Sigmoid colon (tissue), 4 donors: ENCODE measurements around the gene PGM1.

Source experiments
- CTCF ChIP-seq, 4 experiments: fragments of 450-650 bp in 3 of 4; fragments of 200-600 bp in 1 of 4; IDR thresholded peaks; one replicate each; pipeline ENCODE4 v1.5.1; 2016 to 2019; ENCODE audit warnings: antibody characterized with exemption in 4 of 4, mild to moderate bottlenecking in 3 of 4, moderate library complexity in 2 of 4
- EP300 ChIP-seq, 4 donors: sonication (generic); formaldehyde crosslinking; IDR thresholded peaks; one replicate each; pipeline ENCODE4 v1.6.1; 2017; ENCODE audit warnings: antibody characterized with exemption in 4 of 4
- POLR2A ChIP-seq, 2 donors: fragments of 450-650 bp; IDR thresholded peaks; one replicate each; pipeline ENCODE4 v1.6.1; 2016; ENCODE audit warnings: antibody characterized with exemption in 2 of 2, mild to moderate bottlenecking in 2 of 2, moderate library complexity in 2 of 2
- POLR2AphosphoS5 ChIP-seq, 4 donors: sonication (generic); formaldehyde crosslinking; IDR thresholded peaks; one replicate each; pipeline ENCODE4 v1.6.1; 2017; ENCODE audit warnings: antibody characterized with exemption in 4 of 4

DNA sequence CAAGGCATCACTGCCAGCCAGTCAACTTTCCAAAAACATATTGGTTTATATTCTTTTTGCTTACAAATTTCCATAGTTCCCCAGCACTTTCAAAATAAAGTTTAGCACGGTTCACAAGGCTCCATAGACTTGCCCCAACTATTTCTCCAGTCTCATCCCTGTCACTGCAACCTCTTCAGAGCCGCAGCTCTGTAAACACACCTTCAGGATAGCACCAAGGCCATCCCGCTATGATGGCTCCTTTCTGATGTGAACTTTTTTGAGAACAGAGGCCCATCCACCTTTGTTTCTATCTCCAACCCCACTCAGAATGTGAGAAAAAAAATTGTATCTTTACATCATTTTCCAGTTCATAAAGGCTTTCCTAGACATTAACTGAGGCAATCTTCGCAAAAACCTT, 26.3 kb downstream of the PGM1 start:
- no peak for TF ChIP-seq CTCF (IDR thresholded peaks at IDR 0.05)
- TF ChIP-seq POLR2AphosphoS5 (IDR thresholded peaks at IDR 0.05) = no peak
- no peak for TF ChIP-seq EP300 (IDR thresholded peaks at IDR 0.05)
- TF ChIP-seq POLR2A (IDR thresholded peaks at IDR 0.05) = no peak
